ENCODE results near the gene PLEKHH3. TPM values are rescaled to one million over a fixed set of nuclear protein-coding genes. Genes with fewer than 3 reads are reported as not detected.

The PLEKHH3 gene
- polyA plus RNA-seq, 1 donor (not counting 4 experiments of a cell fraction or from before 2014, with no cell fraction given) = 4.9 TPM

GRCh38 chr17:42651392-42651791, 25.4 kb downstream of the PLEKHH3 start:
- Histone ChIP-seq H2AFZ (ENCODE audit: control insufficient read depth, low read length) (no peak overlapping the region), H3K4me2 (ENCODE audit: control insufficient read depth, extremely low read depth, insufficient read depth, low read depth, low read length) (no peak overlapping the region), H3K4me1 (ENCODE audit: control insufficient read depth, extremely low read depth, insufficient read depth, low read length) (peaks cover 11% of the 10 kb centered on the region), H3K4me3 (ENCODE audit: control insufficient read depth in 2 of 3, extremely low read depth in 1 of 3, insufficient read depth in 2 of 3, low read depth in 1 of 3, low read length in 3 of 3) (no peak overlapping the region), H3K36me3 (ENCODE audit: control insufficient read depth in 2 of 2, extremely low read depth in 1 of 2, insufficient read depth in 2 of 2, low read length in 2 of 2) (no peaks in the 10 kb centered on the region), H3K79me2 (ENCODE audit: control insufficient read depth, insufficient read depth, low read length) (no peaks in the 10 kb centered on the region), H4K20me1 (ENCODE audit: control insufficient read depth, extremely low read depth, insufficient read depth, low read length) (no peaks in the 10 kb centered on the region), H3K27ac (ENCODE audit: control insufficient read depth, insufficient read depth, low read length) (no peak overlapping the region), H3K9me3 (ENCODE audit: control insufficient read depth, low read depth, low read length) (no peaks in the 10 kb centered on the region), H3K9me1 (ENCODE audit: control insufficient read depth, extremely low read depth, insufficient read depth, low read length) (no peaks in the 10 kb centered on the region), H3K27me3 (ENCODE audit: control insufficient read depth, extremely low read depth, insufficient read depth, low read length) (no peaks in the 10 kb centered on the region), H3K9ac (ENCODE audit: control insufficient read depth, extremely low read depth, insufficient read depth, low read length) (no peak overlapping the region)
- TF ChIP-seq EZH2 (IDR thresholded peaks at IDR 0.05; ENCODE audit: low read length) (no peak), CTCF (optimal IDR thresholded peaks at IDR 0.05 in 1 of 3, IDR thresholded peaks at IDR 0.05 in 1 of 3, conservative IDR thresholded peaks at IDR 0.05 in 1 of 3; ENCODE audit: extremely low read depth in 1 of 3, insufficient read depth in 2 of 3, low read length in 3 of 3) (no peak)
- dilution Hi-C loops (cut with MboI; ENCODE audit: extremely low pct_ligation_motif_present, low sequenced_read_pairs) = no loop called here
- DNase-seq (ENCODE audit: low read depth, low spot score) = no peak
- FAIRE-seq = no peak

- DNase-seq (ENCODE audit: low read depth, low spot score) (no peak), FAIRE-seq (no peak)
- Histone ChIP-seq H3K9ac (ENCODE audit: control insufficient read depth, extremely low read depth, insufficient read depth, low read length) (no peak overlapping the region), H3K4me2 (ENCODE audit: control insufficient read depth, extremely low read depth, insufficient read depth, low read depth, low read length) (no peak overlapping the region), H3K27ac (ENCODE audit: control insufficient read depth, insufficient read depth, low read length) (no peak overlapping the region), H3K27me3 (ENCODE audit: control insufficient read depth, extremely low read depth, insufficient read depth, low read length) (no peaks in the 10 kb centered on the region), H4K20me1 (ENCODE audit: control insufficient read depth, extremely low read depth, insufficient read depth, low read length) (no peaks in the 10 kb centered on the region), H3K4me1 (ENCODE audit: control insufficient read depth, extremely low read depth, insufficient read depth, low read length) (no peaks in the 10 kb centered on the region), H3K9me1 (ENCODE audit: control insufficient read depth, extremely low read depth, insufficient read depth, low read length) (no peaks in the 10 kb centered on the region), H3K4me3 (ENCODE audit: control insufficient read depth in 2 of 3, extremely low read depth in 1 of 3, insufficient read depth in 2 of 3, low read depth in 1 of 3, low read length in 3 of 3) (no peak overlapping the region), H3K36me3 (ENCODE audit: control insufficient read depth in 2 of 2, extremely low read depth in 1 of 2, insufficient read depth in 2 of 2, low read length in 2 of 2) (no peaks in the 10 kb centered on the region), H2AFZ (ENCODE audit: control insufficient read depth, low read length) (no peak overlapping the region), H3K79me2 (ENCODE audit: control insufficient read depth, insufficient read depth, low read length) (no peaks in the 10 kb centered on the region), H3K9me3 (ENCODE audit: control insufficient read depth, low read depth, low read length) (no peaks in the 10 kb centered on the region)
- dilution Hi-C loops (cut with MboI; ENCODE audit: extremely low pct_ligation_motif_present, low sequenced_read_pairs) = no loop called here
- TF ChIP-seq EZH2 (IDR thresholded peaks at IDR 0.05; ENCODE audit: low read length) (no peak), CTCF (optimal IDR thresholded peaks at IDR 0.05 in 1 of 3, IDR thresholded peaks at IDR 0.05 in 1 of 3, conservative IDR thresholded peaks at IDR 0.05 in 1 of 3; ENCODE audit: extremely low read depth in 1 of 3, insufficient read depth in 2 of 3, low read length in 3 of 3) (no peak)
Measured at GRCh38 chr17:42647778-42648177, 29.0 kb downstream of the PLEKHH3 start.
